IMR-90 (cell line): ENCODE measurements around the gene JPH4. TPM values are rescaled to one million over a fixed set of nuclear protein-coding genes. Genes with fewer than 3 reads are reported as not detected.

Experiments used
- ATAC-seq: fragments of 200-7000 bp; cut with Tn5 transposase; 2 replicates; pipeline ENCODE4 v1.9.1; 2020; ENCODE audit warnings: low read depth, mild to moderate bottlenecking, moderate library complexity
- BruUV-seq: library from RNA; stranded (reverse); fragments of 400-500 nt; replicated peaks from 2 replicates; lab custom pipeline; 2021; lab: Mats Ljungman, UMichigan
- CTCF ChIA-PET: fragments of 300-600 bp; formaldehyde crosslinking; extraction: SDS; loops from one replicate; lab custom pipeline; 2021; ENCODE audit warnings: antibody characterized with exemption; lab: Yijun Ruan, JAX
- POLR2A ChIA-PET: fragments of 300-600 bp; sonication (Branson Sonifier 250); formaldehyde crosslinking; loops from one replicate; lab custom pipeline; 2022; ENCODE audit warnings: antibody characterized with exemption; ENCODE audit not compliant: unreplicated experiment; lab: Charles Lee
- DNase-seq: peaks from one replicate; pipeline ENCODE4 v3.0.0; 2013
- H2AFZ ChIP-seq: replicated peaks from 2 replicates; pipeline ENCODE3; 2013; ENCODE audit warnings: low read length, mild to moderate bottlenecking; ENCODE audit not compliant: poor library complexity
- H2AK5ac ChIP-seq: 2 replicates; pipeline ENCODE4 v1.6.1; 2013; ENCODE audit warnings: low read depth, low read length, inconsistent platforms
- H2AK9ac ChIP-seq: replicated peaks from 2 replicates; pipeline ENCODE3; 2013; ENCODE audit warnings: mild to moderate bottlenecking, low read depth, low read length, moderate library complexity; ENCODE audit not compliant: poor library complexity
- H2BK120ac ChIP-seq: 2 replicates; pipeline ENCODE4 v1.6.1; 2013; ENCODE audit warnings: low read depth, low read length, inconsistent platforms
- H2BK15ac ChIP-seq: 3 replicates; pipeline ENCODE4 v1.6.1; 2013; ENCODE audit warnings: low read depth, low read length, inconsistent platforms
- H2BK20ac ChIP-seq: 2 replicates; pipeline ENCODE4 v1.6.1; 2013; ENCODE audit warnings: low read depth, mild to moderate bottlenecking, inconsistent platforms, low read length, moderate library complexity
- H2BK5ac ChIP-seq: 2 replicates; pipeline ENCODE4 v1.6.1; 2013; ENCODE audit warnings: mild to moderate bottlenecking, low read depth, low read length, inconsistent platforms; ENCODE audit not compliant: poor library complexity, severe bottlenecking
- H3K14ac ChIP-seq: replicated peaks from 2 replicates; pipeline ENCODE4 v1.6.1; 2013; ENCODE audit warnings: low read depth, low read length, inconsistent platforms
- H3K18ac ChIP-seq: 2 replicates; pipeline ENCODE4 v1.6.1; 2013; ENCODE audit warnings: low read depth, low read length, control low read depth
- H3K23ac ChIP-seq: 2 replicates; pipeline ENCODE4 v1.6.1; 2013; ENCODE audit warnings: low read depth, low read length, inconsistent platforms
- H3K27ac ChIP-seq: 2 replicates; pipeline ENCODE4 v1.5.1; 2013; ENCODE audit warnings: mild to moderate bottlenecking, control low read depth, low read length; ENCODE audit not compliant: insufficient read depth
- H3K27me3 ChIP-seq: 2 replicates; pipeline ENCODE4 v1.6.1; 2013; ENCODE audit warnings: low read length; ENCODE audit not compliant: control insufficient read depth, insufficient read depth
- H3K36me3 ChIP-seq: 2 replicates; pipeline ENCODE4 v1.6.1; 2013; ENCODE audit warnings: low read length, mixed read lengths; ENCODE audit not compliant: control insufficient read depth, insufficient read depth
- H3K4ac ChIP-seq: 2 replicates; pipeline ENCODE4 v1.6.1; 2013; ENCODE audit warnings: low read depth, low read length, inconsistent platforms
- H3K4me1 ChIP-seq: 2 replicates; pipeline ENCODE4 v1.6.1; 2013; ENCODE audit warnings: low read length, mixed read lengths; ENCODE audit not compliant: control insufficient read depth, insufficient read depth
- H3K4me2 ChIP-seq: 2 replicates; pipeline ENCODE4 v1.6.1; 2013; ENCODE audit warnings: low read depth, mild to moderate bottlenecking, control low read depth, low read length, moderate library complexity
- H3K4me3 ChIP-seq: 2 replicates; pipeline ENCODE4 v1.5.1; 2013; ENCODE audit warnings: low read depth, mild to moderate bottlenecking, control low read depth, low read length, moderate library complexity; ENCODE audit not compliant: insufficient read depth
- H3K56ac ChIP-seq: 2 replicates; pipeline ENCODE4 v1.6.1; 2013; ENCODE audit warnings: low read length, inconsistent platforms; ENCODE audit not compliant: insufficient read depth; ENCODE audit errors: extremely low read depth
- H3K79me1 ChIP-seq, 2 experiments: 2 replicates each; pipeline ENCODE4 v1.6.1; 2013; ENCODE audit warnings: low read length in 2 of 2, inconsistent platforms in 1 of 2, low read depth in 1 of 2
- H3K9ac ChIP-seq: 2 replicates; pipeline ENCODE4 v1.6.1; 2013; ENCODE audit warnings: low read depth, low read length, control low read depth
- H3K9me1 ChIP-seq: 2 replicates; pipeline ENCODE4 v1.6.1; 2013; ENCODE audit warnings: low read length, inconsistent platforms; ENCODE audit not compliant: insufficient read depth
- H3K9me3 ChIP-seq: 2 replicates; pipeline ENCODE4 v1.6.1; 2013; ENCODE audit warnings: low read length; ENCODE audit not compliant: control insufficient read depth, insufficient read depth
- H4K20me1 ChIP-seq: 2 replicates; pipeline ENCODE4 v1.6.1; 2013; ENCODE audit warnings: low read length, inconsistent platforms; ENCODE audit not compliant: insufficient read depth
- H4K5ac ChIP-seq: 2 replicates; pipeline ENCODE4 v1.6.1; 2013; ENCODE audit warnings: mild to moderate bottlenecking, low read depth, low read length, control low read depth
- H4K8ac ChIP-seq, 2 experiments: 2 replicates each; pipeline ENCODE4 v1.6.1; 2013; ENCODE audit warnings: low read depth in 2 of 2, low read length in 2 of 2, control low read depth in 1 of 2, inconsistent platforms in 1 of 2
- H4K91ac ChIP-seq: 2 replicates; pipeline ENCODE4 v1.6.1; 2013; ENCODE audit warnings: low read depth, low read length, inconsistent platforms; ENCODE audit not compliant: insufficient read depth
- BHLHE40 ChIP-seq: fragments of 150-350 bp; IDR thresholded peaks from 2 replicates; pipeline ENCODE4 v1.6.1; 2016; ENCODE audit warnings: mild to moderate bottlenecking, low read depth, low read length
- CHD1 ChIP-seq: IDR thresholded peaks from 2 replicates; pipeline ENCODE4 v1.6.1; 2012; ENCODE audit warnings: low read depth, low read length, improper control_type of control experiment
- MXI1 ChIP-seq: IDR thresholded peaks from 2 replicates; pipeline ENCODE4 v1.6.1; 2012; ENCODE audit warnings: low read depth, mild to moderate bottlenecking, low read length, moderate library complexity, borderline replicate concordance
- NFE2L2 ChIP-seq: fragments of 150-350 bp; IDR thresholded peaks from 2 replicates; pipeline ENCODE4 v1.6.1; 2016; ENCODE audit warnings: low read depth, mild to moderate bottlenecking, low read length
- WGBS, 2 experiments: methylation state at CpG; one replicate each; pipeline versions ENCODE4 v1.1.5 to v1.1.7; 2013; ENCODE audit warnings: missing lambda C conversion rate in 2 of 2; ENCODE audit not compliant: insufficient read length in 1 of 2; ENCODE audit errors: extremely low coverage in 2 of 2; 5-methylcytosine and 5-hydroxymethylcytosine counted together
- dilution Hi-C: fragments of 300-500 bp; cut with HindIII; formaldehyde crosslinking; loops from one replicate; pipeline ENCODE4 v1.14.3; 2018; ENCODE audit warnings: low sequenced_read_pairs; ENCODE audit not compliant: unreplicated experiment
- in situ Hi-C: fragments of 300-500 bp; cut with MboI; formaldehyde crosslinking; loops from 3 replicates; pipeline ENCODE4 v1.14.3; 2019; ENCODE audit warnings: low sequenced_read_pairs, inconsistent platforms, mixed read lengths
- intact Hi-C: fragments of 100-400 bp; cut with micrococcal nuclease; formaldehyde crosslinking; loops from 2 replicates; pipeline ENCODE4 v1.10.0; 2022
- polyA plus RNA-seq, 3 experiments: library from polyadenylated mRNA; depleted of rRNA; stranded (reverse); fragments of >200 nt; gene quantifications; 2 replicates each; pipeline ENCODE4 v1.2.3, GENCODE V29; 2012; ENCODE audit warnings: low replicate concordance in 1 of 3
- total RNA-seq: library from RNA; depleted of rRNA; stranded (reverse); fragments of >200 nt; gene quantifications from 2 replicates; pipeline ENCODE4 v1.2.3, GENCODE V29; 2012
- TF ChIP-seq, protein P1 (sequence below): fragments of 150-350 bp; IDR thresholded peaks from 2 replicates; pipeline ENCODE4 v1.6.1; 2016; ENCODE audit warnings: low read depth, mild to moderate bottlenecking, low read length, moderate library complexity, borderline replicate concordance
- TF ChIP-seq, protein P2 (sequence below): fragments of 150-350 bp; IDR thresholded peaks from 2 replicates; pipeline ENCODE4 v1.6.1; 2017; ENCODE audit warnings: mild to moderate bottlenecking, antibody characterized with exemption, low read length, low read depth

The JPH4 gene
- total and polyA plus RNA-seq, 2 of the 4 experiments (the other 2 are of a cell fraction), result not detected

DNA sequence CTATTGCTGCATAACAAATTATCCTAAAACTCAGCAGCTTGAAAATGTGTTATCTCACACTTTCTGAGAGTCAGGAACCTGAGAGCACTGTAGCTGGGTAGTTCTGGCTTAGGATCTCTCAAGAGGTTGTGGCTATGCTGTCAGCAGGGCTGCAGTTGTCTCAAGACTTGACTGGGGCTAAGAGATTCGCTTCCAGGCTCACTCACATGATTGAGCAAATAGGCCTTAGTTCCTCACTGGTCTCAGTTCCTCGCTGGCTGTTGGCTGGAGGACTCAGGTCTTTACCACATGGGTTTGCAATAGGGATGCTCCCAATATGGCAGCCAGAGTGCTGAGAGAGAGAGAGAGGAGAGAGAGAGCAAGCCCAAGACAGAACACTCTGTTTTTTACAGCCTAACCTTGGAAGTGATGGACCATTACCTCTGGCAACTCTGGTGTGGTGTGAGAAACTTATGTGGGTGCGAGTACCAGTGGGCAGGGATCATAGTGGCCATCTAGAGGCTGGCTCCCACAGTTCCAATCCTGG is 41.6 kb upstream of the JPH4 start (continued):
- TF ChIP-seq, protein P1, sequence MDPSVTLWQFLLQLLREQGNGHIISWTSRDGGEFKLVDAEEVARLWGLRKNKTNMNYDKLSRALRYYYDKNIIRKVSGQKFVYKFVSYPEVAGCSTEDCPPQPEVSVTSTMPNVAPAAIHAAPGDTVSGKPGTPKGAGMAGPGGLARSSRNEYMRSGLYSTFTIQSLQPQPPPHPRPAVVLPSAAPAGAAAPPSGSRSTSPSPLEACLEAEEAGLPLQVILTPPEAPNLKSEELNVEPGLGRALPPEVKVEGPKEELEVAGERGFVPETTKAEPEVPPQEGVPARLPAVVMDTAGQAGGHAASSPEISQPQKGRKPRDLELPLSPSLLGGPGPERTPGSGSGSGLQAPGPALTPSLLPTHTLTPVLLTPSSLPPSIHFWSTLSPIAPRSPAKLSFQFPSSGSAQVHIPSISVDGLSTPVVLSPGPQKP, result no peak

DNA sequence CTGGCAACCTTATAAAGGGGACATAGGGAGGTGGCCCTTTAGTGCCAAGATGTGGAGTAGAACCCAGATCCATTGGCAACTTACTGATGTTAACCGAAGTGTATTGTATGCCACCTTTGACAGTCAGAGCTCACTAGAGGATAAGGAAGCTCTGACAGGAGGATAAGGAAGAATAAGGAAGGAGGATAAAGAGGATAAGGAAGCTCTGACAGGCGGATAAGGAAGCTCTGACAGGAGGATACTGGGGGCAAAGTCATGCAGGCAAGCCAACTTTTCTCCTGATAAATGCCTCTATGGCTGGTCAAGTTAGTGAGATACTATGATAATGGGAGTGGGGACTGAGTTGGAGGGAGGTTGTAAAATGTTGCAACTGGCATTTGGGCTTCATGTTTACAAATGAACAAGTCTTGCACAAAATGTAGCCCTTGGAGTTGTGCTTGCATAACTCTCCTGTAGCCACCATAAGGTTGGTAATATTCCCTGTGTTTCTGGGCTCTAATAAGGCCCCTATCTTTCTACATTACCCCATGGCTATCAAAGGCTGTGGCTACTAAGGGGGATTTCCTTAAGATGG is 39.9 kb upstream of the JPH4 start:
- H2BK20ac ChIP-seq, result no peak overlapping the region
- intact Hi-C loops, result no loop called here
- no TSS peak for BruUV-seq
- no peaks in the 10 kb centered on the region for H4K20me1 ChIP-seq
- H2AFZ ChIP-seq, result no peak overlapping the region
- H3K4ac ChIP-seq, result no peak overlapping the region
- no peak overlapping the region for H3K9ac ChIP-seq
- H4K5ac ChIP-seq, result no peak overlapping the region
- no peaks in the 10 kb centered on the region for H3K79me1 ChIP-seq
- H3K9me3 ChIP-seq, result no peaks in the 10 kb centered on the region
- no peak overlapping the region for H2BK5ac ChIP-seq
- TF ChIP-seq CHD1 (no peak), NFE2L2 (no peak), MXI1 (no peak), BHLHE40 (no peak)
- TF ChIP-seq, protein P1, result no peak
- TF ChIP-seq, protein P2, sequence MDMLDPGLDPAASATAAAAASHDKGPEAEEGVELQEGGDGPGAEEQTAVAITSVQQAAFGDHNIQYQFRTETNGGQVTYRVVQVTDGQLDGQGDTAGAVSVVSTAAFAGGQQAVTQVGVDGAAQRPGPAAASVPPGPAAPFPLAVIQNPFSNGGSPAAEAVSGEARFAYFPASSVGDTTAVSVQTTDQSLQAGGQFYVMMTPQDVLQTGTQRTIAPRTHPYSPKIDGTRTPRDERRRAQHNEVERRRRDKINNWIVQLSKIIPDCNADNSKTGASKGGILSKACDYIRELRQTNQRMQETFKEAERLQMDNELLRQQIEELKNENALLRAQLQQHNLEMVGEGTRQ, result no peak
- ChIA-PET POLR2A (no interaction called here), CTCF (interaction anchor here (1.1 kb wide), 1 partner anchor 14 kb away, joined by 4 read pairs; no protein-coding TSS in a partner anchor)
- H3K27ac ChIP-seq, result no peak overlapping the region
- H3K14ac ChIP-seq, result no peak overlapping the region
- no peak overlapping the region for H2AK5ac ChIP-seq
- no peak overlapping the region for H3K18ac ChIP-seq
- H4K8ac ChIP-seq, result no peak overlapping the region
- H2BK120ac ChIP-seq, result no peak overlapping the region
- no peak overlapping the region for H2BK15ac ChIP-seq
- 0% methylated on average over 1 of the region's 2 CpGs; no CpG with 5 or more reads in 1 of the 2 experiments for WGBS, 2 experiments
- H3K27me3 ChIP-seq, result peaks cover 2% of the 10 kb centered on the region
- DNase-seq, result no peak
- H4K91ac ChIP-seq, result no peak overlapping the region
- no peak overlapping the region for H3K56ac ChIP-seq
- no peaks in the 10 kb centered on the region for H3K36me3 ChIP-seq
- no peak overlapping the region for H2AK9ac ChIP-seq
- no peak overlapping the region for H3K4me3 ChIP-seq
- in situ Hi-C loops, result no loop called here
- H3K9me1 ChIP-seq, result no peaks in the 10 kb centered on the region
- no peak for ATAC-seq
- H3K23ac ChIP-seq, result no peak overlapping the region
- no peak overlapping the region for H3K4me2 ChIP-seq
- H3K4me1 ChIP-seq, result no peaks in the 10 kb centered on the region
- dilution Hi-C loops, result no loop called here
